Neural cell (in vitro differentiated cells): ENCODE measurements around the gene LENEP. TPM values are rescaled to one million over a fixed set of nuclear protein-coding genes. Genes with fewer than 3 reads are reported as not detected.

Experiments used
- H2AFZ ChIP-seq: fragments of 200-600, 300-800 bp; sonication (generic), shearing (Covaris generic); 2 replicates; pipeline ENCODE4 v1.6.0; 2014; ENCODE audit warnings: low read depth, mild to moderate bottlenecking, antibody characterized with exemption, low read length, moderate library complexity
- H3F3A ChIP-seq: fragments of 200-600 bp; shearing (Covaris generic); 2 replicates; pipeline ENCODE4 v1.6.1; 2016; ENCODE audit warnings: mild to moderate bottlenecking, moderate library complexity, mixed read lengths, antibody characterized with exemption, low read length; ENCODE audit not compliant: insufficient read depth, poor library complexity, severe bottlenecking
- H3K27ac ChIP-seq: fragments of 200-600, 300-800 bp; sonication (generic), shearing (Covaris generic); 2 replicates; pipeline ENCODE4 v1.5.1; 2014; ENCODE audit warnings: mild to moderate bottlenecking, low read length, moderate library complexity
- H3K27me3 ChIP-seq: fragments of 300-800, 200-600 bp; sonication (generic), shearing (Covaris generic); 2 replicates; pipeline ENCODE4 v1.6.0; 2014; ENCODE audit warnings: mild to moderate bottlenecking, low read depth, low read length, moderate library complexity; ENCODE audit not compliant: insufficient read depth
- H3K36me3 ChIP-seq: fragments of 300-800, 200-600 bp; sonication (generic), shearing (Covaris generic); 2 replicates; pipeline ENCODE4 v1.5.1; 2014; ENCODE audit warnings: mild to moderate bottlenecking, antibody characterized with exemption, low read length, moderate library complexity; ENCODE audit not compliant: insufficient read depth
- H3K4me2 ChIP-seq: fragments of 300-800, 200-600 bp; sonication (generic), shearing (Covaris generic); 2 replicates; pipeline ENCODE4 v1.6.0; 2014; ENCODE audit warnings: mild to moderate bottlenecking, low read length
- H3K4me3 ChIP-seq: fragments of 300-800, 200-600 bp; sonication (generic), shearing (Covaris generic); 2 replicates; pipeline ENCODE4 v1.5.1; 2014; ENCODE audit warnings: mild to moderate bottlenecking, low read length, moderate library complexity
- H3K79me2 ChIP-seq: fragments of 200-600 bp; shearing (Covaris generic); replicated peaks from 2 replicates; pipeline ENCODE4 v1.6.0; 2014; ENCODE audit warnings: mild to moderate bottlenecking, low read length, moderate library complexity; ENCODE audit not compliant: insufficient read depth
- H3K9ac ChIP-seq: fragments of 300-800, 200-600 bp; sonication (generic), shearing (Covaris generic); 2 replicates; pipeline ENCODE4 v1.6.1; 2016; ENCODE audit warnings: mild to moderate bottlenecking, low read length, mixed read lengths
- H3K9me2 ChIP-seq: fragments of 200-600 bp; shearing (Covaris generic); 2 replicates; pipeline ENCODE4 v1.6.1; 2016; ENCODE audit warnings: mild to moderate bottlenecking, low read length, mixed read lengths; ENCODE audit not compliant: insufficient read depth
- H3K9me3 ChIP-seq: fragments of 200-600, 300-800 bp; sonication (generic), shearing (Covaris generic); 2 replicates; pipeline ENCODE4 v1.6.1; 2016; ENCODE audit warnings: mild to moderate bottlenecking, mixed run types, low read length, moderate library complexity, mixed read lengths
- H4K20me1 ChIP-seq: fragments of 200-600 bp; shearing (Covaris generic); 2 replicates; pipeline ENCODE4 v1.6.1; 2016; ENCODE audit warnings: mild to moderate bottlenecking, mixed run types; ENCODE audit not compliant: insufficient read depth
- EP300 ChIP-seq: fragments of 450-650 bp; conservative IDR thresholded peaks from 2 replicates; pipeline ENCODE4 v1.6.1; 2014; ENCODE audit warnings: antibody characterized with exemption, mild to moderate bottlenecking, moderate library complexity; ENCODE audit not compliant: poor library complexity, severe bottlenecking
- MXI1 ChIP-seq: fragments of 450-650 bp; conservative IDR thresholded peaks from 2 replicates; pipeline ENCODE4 v1.6.1; 2014; ENCODE audit warnings: antibody characterized with exemption, mild to moderate bottlenecking; ENCODE audit not compliant: poor library complexity, severe bottlenecking
- POLR2AphosphoS5 ChIP-seq: IDR thresholded peaks from 2 replicates; pipeline ENCODE4 v1.6.1; 2012
- RAD21 ChIP-seq: fragments of 450-650 bp; conservative IDR thresholded peaks from 2 replicates; pipeline ENCODE4 v1.6.1; 2014; ENCODE audit warnings: antibody characterized with exemption, mild to moderate bottlenecking, moderate library complexity
- SMC3 ChIP-seq: fragments of 450-650 bp; conservative IDR thresholded peaks from 2 replicates; pipeline ENCODE4 v1.6.1; 2014; ENCODE audit warnings: antibody characterized with exemption, mild to moderate bottlenecking, moderate library complexity; ENCODE audit not compliant: poor library complexity
- TAF1 ChIP-seq: IDR thresholded peaks from 2 replicates; pipeline ENCODE4 v1.6.1; 2012; ENCODE audit warnings: low read depth
- polyA plus RNA-seq: library from polyadenylated mRNA; depleted of rRNA; stranded (reverse); fragments of >200 nt; gene quantifications from 2 replicates; pipeline ENCODE4 v1.2.3, GENCODE V29; 2014
- TF ChIP-seq, protein P1 (sequence below): fragments of 450-650 bp; IDR thresholded peaks from 2 replicates; pipeline ENCODE4 v1.5.1; 2014; ENCODE audit warnings: antibody characterized with exemption, mild to moderate bottlenecking, moderate library complexity; ENCODE audit not compliant: poor library complexity, severe bottlenecking
- TF ChIP-seq, protein P2 (sequence below): IDR thresholded peaks from 2 replicates; pipeline ENCODE4 v1.6.1; 2012; ENCODE audit warnings: borderline replicate concordance

LENEP gene
- polyA plus RNA-seq, 1 donor from 2014 or later = not detected

DNA sequence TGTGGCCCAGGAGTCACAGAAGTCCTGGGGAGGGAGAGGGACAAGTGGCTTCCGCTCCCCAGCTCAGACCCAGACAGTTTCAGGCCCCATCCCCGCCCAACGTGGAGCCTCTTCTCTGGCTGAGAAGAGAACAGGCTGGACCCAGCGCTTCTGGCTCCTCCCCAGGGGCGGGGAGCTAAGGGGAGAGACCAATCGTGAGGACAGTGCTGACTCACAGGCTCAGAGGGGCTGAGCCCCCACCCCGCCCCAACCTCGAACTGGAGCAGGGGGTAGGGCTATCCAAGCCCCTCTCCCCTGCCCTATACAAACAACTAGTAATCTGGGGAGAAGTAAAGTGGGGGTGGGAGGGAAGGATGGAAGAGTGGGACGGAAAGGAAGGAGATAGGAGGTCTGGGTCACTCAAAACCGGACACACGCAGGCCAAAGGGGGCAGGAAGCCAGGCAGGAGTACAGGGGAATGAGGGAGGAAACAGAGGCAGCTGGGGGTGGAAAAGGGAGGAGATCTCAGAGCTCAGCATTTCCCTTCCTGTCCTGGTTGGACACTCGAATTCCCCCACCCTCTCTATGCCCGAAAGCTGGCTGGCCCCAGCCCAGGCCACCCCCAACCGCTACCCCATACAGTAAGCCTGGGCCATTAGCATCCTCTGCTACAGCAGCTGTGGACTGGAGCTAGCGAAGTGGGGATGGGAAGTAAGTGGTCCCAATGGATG, 22.6 kb upstream of the LENEP start, which contains the start of gene SHC1:
TSS of gene SHC1 (minus strand) at position 117 of the 710 bp plus-strand sequence. CDS start 221 bp downstream, outside the sequence.
- Histone ChIP-seq H3K9me3 (no peaks in the 10 kb centered on the region), H3F3A (peaks cover 3% of the 10 kb centered on the region), H4K20me1 (no peaks in the 10 kb centered on the region), H3K4me2 (peak within 1 kb of the TSS; percentile 35), H3K9me2 (no peaks in the 10 kb centered on the region), H3K79me2 (peaks cover 5% of the 10 kb centered on the region), H3K27me3 (no peaks in the 10 kb centered on the region), H3K27ac (no peak within 1 kb of the TSS), H3K9ac (peak within 1 kb of the TSS; percentile 41), H3K36me3 (no peaks in the 10 kb centered on the region), H3K4me3 (peak within 1 kb of the TSS; percentile 48), H2AFZ (no peak within 1 kb of the TSS)
- TF ChIP-seq RAD21 (no peak), POLR2AphosphoS5 (no peak), SMC3 (no peak)

DNA sequence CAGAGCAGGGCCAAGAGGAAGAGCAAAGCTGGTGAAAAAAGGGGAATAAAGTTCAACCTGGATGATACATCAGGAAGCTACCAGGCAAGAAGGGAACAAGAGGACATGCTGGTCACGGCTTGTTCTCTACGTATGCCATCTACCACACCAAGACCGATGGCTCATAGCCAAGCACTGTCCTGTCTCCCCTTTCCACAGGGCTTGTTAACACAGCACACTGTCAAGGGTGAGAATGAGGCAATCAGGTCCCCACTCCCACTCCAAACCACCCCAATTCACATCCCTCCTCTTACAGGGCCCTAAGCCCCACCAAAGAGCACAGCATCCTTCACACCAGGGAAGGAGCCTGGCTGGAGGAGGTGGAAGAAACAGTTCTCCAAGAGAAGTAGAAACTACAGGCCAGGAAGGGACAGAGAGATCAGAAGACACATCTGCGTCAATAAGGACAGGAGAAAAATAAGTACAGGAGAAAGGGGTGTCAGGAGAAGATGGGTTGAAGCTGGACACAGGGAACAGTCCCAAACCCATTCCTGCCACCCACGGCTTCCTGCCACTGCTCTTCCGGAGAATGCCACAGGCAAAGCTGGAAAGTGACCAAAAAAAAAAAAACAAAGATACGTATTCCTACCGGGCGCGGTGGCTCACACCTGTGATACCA, 21.9 kb upstream of the LENEP start:
- Histone ChIP-seq H3K27me3 (no peaks in the 10 kb centered on the region), H3K4me2 (no peak overlapping the region), H4K20me1 (no peaks in the 10 kb centered on the region), H3K36me3 (no peaks in the 10 kb centered on the region), H3K79me2 (peaks cover 12% of the 10 kb centered on the region), H3K9me2 (no peaks in the 10 kb centered on the region), H3K9ac (no peak overlapping the region), H3K9me3 (no peaks in the 10 kb centered on the region), H3K27ac (no peak overlapping the region), H2AFZ (no peak overlapping the region), H3K4me3 (no peak overlapping the region), H3F3A (peaks cover 3% of the 10 kb centered on the region)
- TF ChIP-seq, protein P1, sequence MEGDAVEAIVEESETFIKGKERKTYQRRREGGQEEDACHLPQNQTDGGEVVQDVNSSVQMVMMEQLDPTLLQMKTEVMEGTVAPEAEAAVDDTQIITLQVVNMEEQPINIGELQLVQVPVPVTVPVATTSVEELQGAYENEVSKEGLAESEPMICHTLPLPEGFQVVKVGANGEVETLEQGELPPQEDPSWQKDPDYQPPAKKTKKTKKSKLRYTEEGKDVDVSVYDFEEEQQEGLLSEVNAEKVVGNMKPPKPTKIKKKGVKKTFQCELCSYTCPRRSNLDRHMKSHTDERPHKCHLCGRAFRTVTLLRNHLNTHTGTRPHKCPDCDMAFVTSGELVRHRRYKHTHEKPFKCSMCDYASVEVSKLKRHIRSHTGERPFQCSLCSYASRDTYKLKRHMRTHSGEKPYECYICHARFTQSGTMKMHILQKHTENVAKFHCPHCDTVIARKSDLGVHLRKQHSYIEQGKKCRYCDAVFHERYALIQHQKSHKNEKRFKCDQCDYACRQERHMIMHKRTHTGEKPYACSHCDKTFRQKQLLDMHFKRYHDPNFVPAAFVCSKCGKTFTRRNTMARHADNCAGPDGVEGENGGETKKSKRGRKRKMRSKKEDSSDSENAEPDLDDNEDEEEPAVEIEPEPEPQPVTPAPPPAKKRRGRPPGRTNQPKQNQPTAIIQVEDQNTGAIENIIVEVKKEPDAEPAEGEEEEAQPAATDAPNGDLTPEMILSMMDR = no peak
- no peak for TF ChIP-seq POLR2AphosphoS5
- TF ChIP-seq EP300 = no peak
- no peak for TF ChIP-seq MXI1
- TF ChIP-seq SMC3 = no peak
- TF ChIP-seq TAF1 = no peak
- TF ChIP-seq, protein P2, sequence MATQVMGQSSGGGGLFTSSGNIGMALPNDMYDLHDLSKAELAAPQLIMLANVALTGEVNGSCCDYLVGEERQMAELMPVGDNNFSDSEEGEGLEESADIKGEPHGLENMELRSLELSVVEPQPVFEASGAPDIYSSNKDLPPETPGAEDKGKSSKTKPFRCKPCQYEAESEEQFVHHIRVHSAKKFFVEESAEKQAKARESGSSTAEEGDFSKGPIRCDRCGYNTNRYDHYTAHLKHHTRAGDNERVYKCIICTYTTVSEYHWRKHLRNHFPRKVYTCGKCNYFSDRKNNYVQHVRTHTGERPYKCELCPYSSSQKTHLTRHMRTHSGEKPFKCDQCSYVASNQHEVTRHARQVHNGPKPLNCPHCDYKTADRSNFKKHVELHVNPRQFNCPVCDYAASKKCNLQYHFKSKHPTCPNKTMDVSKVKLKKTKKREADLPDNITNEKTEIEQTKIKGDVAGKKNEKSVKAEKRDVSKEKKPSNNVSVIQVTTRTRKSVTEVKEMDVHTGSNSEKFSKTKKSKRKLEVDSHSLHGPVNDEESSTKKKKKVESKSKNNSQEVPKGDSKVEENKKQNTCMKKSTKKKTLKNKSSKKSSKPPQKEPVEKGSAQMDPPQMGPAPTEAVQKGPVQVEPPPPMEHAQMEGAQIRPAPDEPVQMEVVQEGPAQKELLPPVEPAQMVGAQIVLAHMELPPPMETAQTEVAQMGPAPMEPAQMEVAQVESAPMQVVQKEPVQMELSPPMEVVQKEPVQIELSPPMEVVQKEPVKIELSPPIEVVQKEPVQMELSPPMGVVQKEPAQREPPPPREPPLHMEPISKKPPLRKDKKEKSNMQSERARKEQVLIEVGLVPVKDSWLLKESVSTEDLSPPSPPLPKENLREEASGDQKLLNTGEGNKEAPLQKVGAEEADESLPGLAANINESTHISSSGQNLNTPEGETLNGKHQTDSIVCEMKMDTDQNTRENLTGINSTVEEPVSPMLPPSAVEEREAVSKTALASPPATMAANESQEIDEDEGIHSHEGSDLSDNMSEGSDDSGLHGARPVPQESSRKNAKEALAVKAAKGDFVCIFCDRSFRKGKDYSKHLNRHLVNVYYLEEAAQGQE = no peak
